Measurements from ENCODE around the gene GPATCH2. TPM values are rescaled to one million over a fixed set of nuclear protein-coding genes. Genes with fewer than 3 reads are reported as not detected.

GPATCH2 gene
- total RNA-seq (2022) (34.5 and 44.4 TPM in 2 replicates), Bru-seq, nascent RNA (percentile 95 among the genes with signal in this experiment), BruChase-seq, experiment 1, labeled RNA remaining after a 6-hour chase (percentile 84 among the genes with signal in this experiment), BruChase-seq, experiment 2, labeled RNA remaining after a 2-hour chase (percentile 92 among the genes with signal in this experiment)
- long read RNA-seq, full-length matches to known transcripts = 50 of 67 reads
- long read RNA-seq, partial matches to known transcripts = 6 of 67 reads
- long read RNA-seq, other reads (novel, unspliced or antisense) = 11 of 67 reads

- no peaks in the 10 kb centered on the region for H3K36me3 Mint-ChIP-seq (ENCODE audit: insufficient read depth, unreplicated experiment)
- peak; percentile 97 for DNase-seq (ENCODE audit: unreplicated experiment)
- ChIA-PET POLR2A (interaction anchor here (0.6 to 4.7 kb wide), 37 partner anchors 9 to 628 kb away, joined by 3 to 38 read pairs (median 4); no protein-coding TSS in a partner anchor), CTCF (interaction anchor here (0.5 to 2.2 kb wide), 17 partner anchors 10 to 1276 kb away, joined by 3 to 21 read pairs (median 3); no protein-coding TSS in a partner anchor)
- H3K4me1 Mint-ChIP-seq (ENCODE audit: insufficient read depth, unreplicated experiment) = peaks cover 30% of the 10 kb centered on the region
- peak within 1 kb of the TSS; percentile 79 for H3K4me3 Mint-ChIP-seq (ENCODE audit: unreplicated experiment)
- H3K9me3 Mint-ChIP-seq (ENCODE audit: unreplicated experiment) = no peaks in the 10 kb centered on the region
- H3K27me3 Mint-ChIP-seq (ENCODE audit: insufficient read depth, unreplicated experiment) = no peaks in the 10 kb centered on the region
- peak within 1 kb of the TSS; percentile 100 for H3K27ac Mint-ChIP-seq (ENCODE audit: low read depth, unreplicated experiment)
- intact Hi-C loops (cut with micrococcal nuclease) = loop anchor here (1.0 to 5.0 kb wide), 4 partner anchors 29 to 104 kb away; no protein-coding TSS in a partner anchor
- BruUV-seq (replicated peaks) = no TSS peak
- TF ChIP-seq CTCF (IDR thresholded peaks at IDR 0.05; ENCODE audit: unreplicated experiment) = peak; percentile 29
Measured at GRCh38 chr1:217630711-217631591, at the start of gene GPATCH2, which contains the start of gene SPATA17. TSS of gene GPATCH2 (minus strand) at chr1:217631090. CDS start at chr1:217630971, 119 bp downstream. TSS of gene SPATA17 (plus strand) at chr1:217631344. CDS start at chr1:217631379, 35 bp downstream.

GRCh38 chr1:217674028-217674729 lies 43.3 kb upstream of the GPATCH2 start:
- no peaks in the 10 kb centered on the region for H3K9me3 Mint-ChIP-seq (ENCODE audit: unreplicated experiment)
- no peaks in the 10 kb centered on the region for H3K27me3 Mint-ChIP-seq (ENCODE audit: insufficient read depth, unreplicated experiment)
- ChIA-PET CTCF (interaction anchor here (0.6 to 1.8 kb wide), 3 partner anchors 13 to 71 kb away, joined by 3 to 5 read pairs (median 5); no protein-coding TSS in a partner anchor), POLR2A (no interaction called here)
- BruUV-seq (replicated peaks) = no TSS peak
- TF ChIP-seq CTCF (IDR thresholded peaks at IDR 0.05; ENCODE audit: unreplicated experiment) = no peak
- H3K4me1 Mint-ChIP-seq (ENCODE audit: insufficient read depth, unreplicated experiment) = no peaks in the 10 kb centered on the region
- H3K27ac Mint-ChIP-seq (ENCODE audit: low read depth, unreplicated experiment) = no peak overlapping the region
- no peaks in the 10 kb centered on the region for H3K36me3 Mint-ChIP-seq (ENCODE audit: insufficient read depth, unreplicated experiment)
- H3K4me3 Mint-ChIP-seq (ENCODE audit: unreplicated experiment) = no peak overlapping the region
- no peak for DNase-seq (ENCODE audit: unreplicated experiment)
- intact Hi-C loops (cut with micrococcal nuclease) = no loop called here

GRCh38 chr1:217673387-217673786 lies 42.5 kb upstream of the GPATCH2 start:
- intact Hi-C loops (cut with micrococcal nuclease) = no loop called here
- Mint-ChIP-seq H3K4me3 (ENCODE audit: unreplicated experiment) (no peak overlapping the region), H3K27ac (ENCODE audit: low read depth, unreplicated experiment) (no peak overlapping the region), H3K27me3 (ENCODE audit: insufficient read depth, unreplicated experiment) (no peaks in the 10 kb centered on the region), H3K9me3 (ENCODE audit: unreplicated experiment) (no peaks in the 10 kb centered on the region), H3K36me3 (ENCODE audit: insufficient read depth, unreplicated experiment) (no peaks in the 10 kb centered on the region), H3K4me1 (ENCODE audit: insufficient read depth, unreplicated experiment) (no peaks in the 10 kb centered on the region)
- POLR2A ChIA-PET = no interaction called here
- no peak for DNase-seq (ENCODE audit: unreplicated experiment)
- CTCF ChIA-PET = interaction anchor here (0.5 to 1.8 kb wide), 3 partner anchors 12 to 367 kb away, joined by 4 to 5 read pairs (median 5); no protein-coding TSS in a partner anchor
- no TSS peak for BruUV-seq (replicated peaks)
- no peak for TF ChIP-seq CTCF (IDR thresholded peaks at IDR 0.05; ENCODE audit: unreplicated experiment)
